Measurements from ENCODE around the gene BICC1. TPM values are rescaled to one million over a fixed set of nuclear protein-coding genes. Genes with fewer than 3 reads are reported as not detected.

Gene BICC1
- total and polyA plus RNA-seq, 2 of the 13 experiments (the other 11 are each of a cell fraction or from before 2014, with no cell fraction given), result 0.18 to 1.5 TPM

GRCh38 chr10:58856508-58857240 is 344.0 kb downstream of the BICC1 start:
- POLR2A ChIA-PET, result no interaction called here
- Histone ChIP-seq H3K9ac (ENCODE audit: insufficient read depth, low read depth, low read length) (no peak overlapping the region), H3K79me2 (ENCODE audit: insufficient read depth, low read length) (no peaks in the 10 kb centered on the region), H3K27me3 (ENCODE audit: control insufficient read depth in 1 of 2, insufficient read depth in 2 of 2, low read length in 2 of 2) (no peaks in the 10 kb centered on the region), H2AFZ (ENCODE audit: low read length) (no peak overlapping the region), H3K4me1 (ENCODE audit: insufficient read depth, low read length) (peaks cover 12% of the 10 kb centered on the region), H3K4me3 (replicated peaks in 1 of 3; ENCODE audit: insufficient read depth in 1 of 3, low read depth in 2 of 3, low read length in 3 of 3) (no peak overlapping the region), H3K27ac (ENCODE audit: extremely low read length, insufficient read depth, low read length) (no peak overlapping the region), H3K36me3 (replicated peaks in 1 of 2; ENCODE audit: control insufficient read depth in 1 of 2, insufficient read depth in 2 of 2, low read length in 2 of 2) (no peaks in the 10 kb centered on the region), H3K9me3 (ENCODE audit: low read length) (no peaks in the 10 kb centered on the region), H4K20me1 (ENCODE audit: insufficient read depth, low read length) (no peaks in the 10 kb centered on the region), H3K4me2 (ENCODE audit: low read depth, low read length) (no peak overlapping the region)
- WGBS (ENCODE audit: low lambda C conversion rate), result 38% methylated on average over 9 of the region's 9 CpGs
- in situ Hi-C loops (cut with HindIII; ENCODE audit: extremely low pct_ligation_motif_present, low pct_unique_long_range_greater_than_20kb), result no loop called here
- DNase-seq (ENCODE audit: low spot score) (peak; percentile 84), ATAC-seq (peak; percentile 99), FAIRE-seq (peak; percentile 4)
- intact Hi-C loops (cut with micrococcal nuclease; ENCODE audit: unreplicated experiment), result no loop called here
- CTCF ChIA-PET (ENCODE audit: low intra/inter-chr PET ratio, low total read pairs), result no interaction called here
- BruUV-seq (replicated peaks), result no TSS peak
- TF ChIP-seq ZSCAN21 (CRISPR knock-in tag; IDR thresholded peaks at IDR 0.05; ENCODE audit: borderline replicate concordance), result no peak
- no peak for TF ChIP-seq SP2 (CRISPR knock-in tag; IDR thresholded peaks at IDR 0.05)
- TF ChIP-seq, protein P1, sequence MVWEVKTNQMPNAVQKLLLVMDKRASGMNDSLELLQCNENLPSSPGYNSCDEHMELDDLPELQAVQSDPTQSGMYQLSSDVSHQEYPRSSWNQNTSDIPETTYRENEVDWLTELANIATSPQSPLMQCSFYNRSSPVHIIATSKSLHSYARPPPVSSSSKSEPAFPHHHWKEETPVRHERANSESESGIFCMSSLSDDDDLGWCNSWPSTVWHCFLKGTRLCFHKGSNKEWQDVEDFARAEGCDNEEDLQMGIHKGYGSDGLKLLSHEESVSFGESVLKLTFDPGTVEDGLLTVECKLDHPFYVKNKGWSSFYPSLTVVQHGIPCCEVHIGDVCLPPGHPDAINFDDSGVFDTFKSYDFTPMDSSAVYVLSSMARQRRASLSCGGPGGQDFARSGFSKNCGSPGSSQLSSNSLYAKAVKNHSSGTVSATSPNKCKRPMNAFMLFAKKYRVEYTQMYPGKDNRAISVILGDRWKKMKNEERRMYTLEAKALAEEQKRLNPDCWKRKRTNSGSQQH (CRISPR knock-in tag; IDR thresholded peaks at IDR 0.05; ENCODE audit: low read depth), result no peak
- TF ChIP-seq NCOR1 (IDR thresholded peaks at IDR 0.05; ENCODE audit: borderline replicate concordance, low read length), result no peak
- no peak for TF ChIP-seq ZNF709 (CRISPR knock-in tag; IDR thresholded peaks at IDR 0.05)
- TF ChIP-seq ZNF138 (CRISPR knock-in tag; IDR thresholded peaks at IDR 0.05; ENCODE audit: low read depth), result no peak
- TF ChIP-seq, protein P2, sequence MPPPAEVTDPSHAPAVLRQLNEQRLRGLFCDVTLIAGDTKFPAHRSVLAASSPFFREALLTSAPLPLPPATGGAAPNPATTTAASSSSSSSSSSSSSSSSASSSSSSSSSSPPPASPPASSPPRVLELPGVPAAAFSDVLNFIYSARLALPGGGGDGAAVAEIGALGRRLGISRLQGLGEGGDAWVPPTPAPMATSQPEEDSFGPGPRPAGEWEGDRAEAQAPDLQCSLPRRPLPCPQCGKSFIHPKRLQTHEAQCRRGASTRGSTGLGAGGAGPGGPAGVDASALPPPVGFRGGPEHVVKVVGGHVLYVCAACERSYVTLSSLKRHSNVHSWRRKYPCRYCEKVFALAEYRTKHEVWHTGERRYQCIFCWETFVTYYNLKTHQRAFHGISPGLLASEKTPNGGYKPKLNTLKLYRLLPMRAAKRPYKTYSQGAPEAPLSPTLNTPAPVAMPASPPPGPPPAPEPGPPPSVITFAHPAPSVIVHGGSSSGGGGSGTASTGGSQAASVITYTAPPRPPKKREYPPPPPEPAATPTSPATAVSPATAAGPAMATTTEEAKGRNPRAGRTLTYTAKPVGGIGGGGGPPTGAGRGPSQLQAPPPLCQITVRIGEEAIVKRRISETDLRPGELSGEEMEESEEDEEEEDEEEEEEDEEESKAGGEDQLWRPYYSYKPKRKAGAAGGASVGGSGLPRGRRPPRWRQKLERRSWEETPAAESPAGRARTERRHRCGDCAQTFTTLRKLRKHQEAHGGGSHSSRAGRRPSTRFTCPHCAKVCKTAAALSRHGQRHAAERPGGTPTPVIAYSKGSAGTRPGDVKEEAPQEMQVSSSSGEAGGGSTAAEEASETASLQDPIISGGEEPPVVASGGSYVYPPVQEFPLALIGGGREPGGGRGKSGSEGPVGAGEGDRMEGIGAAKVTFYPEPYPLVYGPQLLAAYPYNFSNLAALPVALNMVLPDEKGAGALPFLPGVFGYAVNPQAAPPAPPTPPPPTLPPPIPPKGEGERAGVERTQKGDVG (CRISPR knock-in tag; IDR thresholded peaks at IDR 0.05; ENCODE audit: borderline replicate concordance), result no peak
- TF ChIP-seq NAIF1 (CRISPR knock-in tag; IDR thresholded peaks at IDR 0.05; ENCODE audit: borderline replicate concordance), result no peak
- TF ChIP-seq REXO4 (CRISPR knock-in tag; IDR thresholded peaks at IDR 0.05; ENCODE audit: borderline replicate concordance), result no peak
- no peak for TF ChIP-seq DMTF1 (CRISPR knock-in tag; IDR thresholded peaks at IDR 0.05)
- TF ChIP-seq NCOA1 (CRISPR knock-in tag; IDR thresholded peaks at IDR 0.05), result no peak
- TF ChIP-seq ZNF724P (CRISPR knock-in tag; IDR thresholded peaks at IDR 0.05; ENCODE audit: borderline replicate concordance), result no peak
- TF ChIP-seq HCFC1 (IDR thresholded peaks at IDR 0.05; ENCODE audit: low read depth, low read length), result no peak
- TF ChIP-seq, protein P3, sequence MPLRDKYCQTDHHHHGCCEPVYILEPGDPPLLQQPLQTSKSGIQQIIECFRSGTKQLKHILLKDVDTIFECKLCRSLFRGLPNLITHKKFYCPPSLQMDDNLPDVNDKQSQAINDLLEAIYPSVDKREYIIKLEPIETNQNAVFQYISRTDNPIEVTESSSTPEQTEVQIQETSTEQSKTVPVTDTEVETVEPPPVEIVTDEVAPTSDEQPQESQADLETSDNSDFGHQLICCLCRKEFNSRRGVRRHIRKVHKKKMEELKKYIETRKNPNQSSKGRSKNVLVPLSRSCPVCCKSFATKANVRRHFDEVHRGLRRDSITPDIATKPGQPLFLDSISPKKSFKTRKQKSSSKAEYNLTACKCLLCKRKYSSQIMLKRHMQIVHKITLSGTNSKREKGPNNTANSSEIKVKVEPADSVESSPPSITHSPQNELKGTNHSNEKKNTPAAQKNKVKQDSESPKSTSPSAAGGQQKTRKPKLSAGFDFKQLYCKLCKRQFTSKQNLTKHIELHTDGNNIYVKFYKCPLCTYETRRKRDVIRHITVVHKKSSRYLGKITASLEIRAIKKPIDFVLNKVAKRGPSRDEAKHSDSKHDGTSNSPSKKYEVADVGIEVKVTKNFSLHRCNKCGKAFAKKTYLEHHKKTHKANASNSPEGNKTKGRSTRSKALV (CRISPR knock-in tag; IDR thresholded peaks at IDR 0.05), result no peak
- no peak for TF ChIP-seq CBFB (CRISPR knock-in tag; IDR thresholded peaks at IDR 0.05)
